AG09319 (cell line): ENCODE measurements around the gene DOHH.

ENCODE experiments used
- DNase-seq: peaks from one replicate; pipeline ENCODE4 v3.0.0-alpha.2; 2010; ENCODE audit warnings: low read depth; ENCODE audit errors: extremely low read depth
- TF ChIP-seq, protein P1 (sequence below): IDR thresholded peaks from 2 replicates; pipeline ENCODE4 v1.5.1; 2011; ENCODE audit warnings: low read depth, mild to moderate bottlenecking, inconsistent platforms, low read length, moderate library complexity

Gene DOHH

DNA sequence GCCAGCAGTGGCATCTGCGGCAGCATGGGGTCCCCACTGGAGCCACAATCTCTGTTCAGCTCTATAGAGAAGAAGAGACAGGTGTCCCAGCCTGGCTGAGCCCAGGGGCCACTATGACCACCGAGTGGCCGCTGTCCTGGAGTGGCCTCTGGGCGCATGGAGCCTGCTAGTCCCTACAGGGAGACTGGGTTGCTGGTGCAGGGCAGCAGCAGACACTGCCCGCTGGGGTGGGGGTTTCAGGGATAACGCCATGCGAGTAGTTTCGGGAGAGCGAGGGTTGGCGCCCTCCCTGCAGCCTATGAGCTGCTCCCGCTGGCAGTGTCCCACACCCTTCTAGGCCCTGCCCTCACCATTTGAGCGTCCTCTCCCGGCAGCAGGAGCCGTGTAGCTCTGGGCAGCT, 27.6 kb upstream of the DOHH start:
- TF ChIP-seq, protein P1, sequence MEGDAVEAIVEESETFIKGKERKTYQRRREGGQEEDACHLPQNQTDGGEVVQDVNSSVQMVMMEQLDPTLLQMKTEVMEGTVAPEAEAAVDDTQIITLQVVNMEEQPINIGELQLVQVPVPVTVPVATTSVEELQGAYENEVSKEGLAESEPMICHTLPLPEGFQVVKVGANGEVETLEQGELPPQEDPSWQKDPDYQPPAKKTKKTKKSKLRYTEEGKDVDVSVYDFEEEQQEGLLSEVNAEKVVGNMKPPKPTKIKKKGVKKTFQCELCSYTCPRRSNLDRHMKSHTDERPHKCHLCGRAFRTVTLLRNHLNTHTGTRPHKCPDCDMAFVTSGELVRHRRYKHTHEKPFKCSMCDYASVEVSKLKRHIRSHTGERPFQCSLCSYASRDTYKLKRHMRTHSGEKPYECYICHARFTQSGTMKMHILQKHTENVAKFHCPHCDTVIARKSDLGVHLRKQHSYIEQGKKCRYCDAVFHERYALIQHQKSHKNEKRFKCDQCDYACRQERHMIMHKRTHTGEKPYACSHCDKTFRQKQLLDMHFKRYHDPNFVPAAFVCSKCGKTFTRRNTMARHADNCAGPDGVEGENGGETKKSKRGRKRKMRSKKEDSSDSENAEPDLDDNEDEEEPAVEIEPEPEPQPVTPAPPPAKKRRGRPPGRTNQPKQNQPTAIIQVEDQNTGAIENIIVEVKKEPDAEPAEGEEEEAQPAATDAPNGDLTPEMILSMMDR = no peak
- DNase-seq = no peak

DNA sequence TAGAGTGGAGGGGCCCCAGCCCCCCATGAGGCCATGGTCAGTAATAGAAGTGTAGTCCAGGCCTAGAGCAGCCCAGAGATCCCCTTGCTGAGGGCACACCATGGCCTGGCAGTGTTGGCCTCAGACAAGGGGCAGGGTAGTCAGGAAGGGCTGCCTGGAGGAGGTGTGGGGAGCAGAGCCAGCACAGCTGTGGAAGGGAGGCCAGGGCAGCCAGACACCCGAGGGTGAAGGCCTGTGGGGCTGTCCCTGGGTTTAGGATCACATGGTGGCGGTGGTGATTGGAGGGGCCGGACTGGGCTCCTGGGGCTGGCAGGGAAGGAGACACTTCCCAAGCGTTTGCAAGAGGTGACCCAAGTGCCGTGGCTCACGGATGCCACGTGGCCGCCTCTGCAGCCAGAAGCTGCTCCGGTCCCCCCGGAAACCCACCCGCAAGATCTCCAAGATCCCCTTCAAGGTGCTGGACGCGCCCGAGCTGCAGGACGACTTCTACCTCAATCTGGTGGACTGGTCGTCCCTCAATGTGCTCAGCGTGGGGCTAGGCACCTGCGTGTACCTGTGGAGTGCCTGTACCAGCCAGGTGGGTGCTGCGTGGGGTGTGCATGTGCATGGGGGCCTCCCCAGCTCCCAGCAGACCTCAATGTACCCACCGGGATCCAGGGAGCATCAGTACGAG, 26.9 kb upstream of the DOHH start:
- TF ChIP-seq, protein P1 = no peak
- DNase-seq = no peak

DNA sequence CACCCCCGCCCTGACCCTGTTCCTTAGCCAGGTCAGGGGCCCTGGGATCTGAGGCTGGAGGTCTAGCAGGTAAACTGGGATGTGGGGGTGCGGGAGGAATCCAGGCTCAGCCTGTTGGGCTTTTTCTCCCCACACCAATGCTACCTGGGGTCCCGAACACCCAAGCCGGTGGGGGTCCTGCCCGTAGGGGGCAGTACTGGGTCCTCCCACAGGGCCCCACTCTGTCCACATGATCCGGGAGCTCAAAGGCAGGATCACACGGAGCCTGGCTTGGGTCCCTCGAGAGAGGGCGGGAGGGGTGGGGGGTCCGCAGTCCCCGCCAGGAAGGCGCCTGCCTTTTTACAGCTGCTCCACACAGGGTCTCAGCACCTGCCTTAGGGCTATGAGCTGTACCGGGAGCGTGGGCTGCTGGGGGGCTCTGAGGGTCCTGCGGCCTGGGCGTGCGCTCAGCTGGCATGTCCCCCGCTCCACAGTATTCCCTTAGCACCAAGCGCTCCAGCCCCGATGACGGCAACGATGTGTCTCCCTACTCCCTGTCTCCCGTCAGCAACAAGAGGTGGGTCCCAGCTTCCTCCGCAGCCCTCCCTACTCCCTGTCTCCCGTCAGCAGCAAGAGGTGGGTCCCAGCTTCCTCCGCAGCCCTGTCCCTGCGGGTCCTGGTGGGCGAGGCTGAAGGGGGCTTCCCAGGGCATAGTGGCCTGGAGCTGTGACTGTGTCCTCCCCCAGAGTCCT, 26.2 kb upstream of the DOHH start:
- DNase-seq = no peak
- TF ChIP-seq, protein P1 = no peak; the same call in 1 of the 2 replicates

DNA sequence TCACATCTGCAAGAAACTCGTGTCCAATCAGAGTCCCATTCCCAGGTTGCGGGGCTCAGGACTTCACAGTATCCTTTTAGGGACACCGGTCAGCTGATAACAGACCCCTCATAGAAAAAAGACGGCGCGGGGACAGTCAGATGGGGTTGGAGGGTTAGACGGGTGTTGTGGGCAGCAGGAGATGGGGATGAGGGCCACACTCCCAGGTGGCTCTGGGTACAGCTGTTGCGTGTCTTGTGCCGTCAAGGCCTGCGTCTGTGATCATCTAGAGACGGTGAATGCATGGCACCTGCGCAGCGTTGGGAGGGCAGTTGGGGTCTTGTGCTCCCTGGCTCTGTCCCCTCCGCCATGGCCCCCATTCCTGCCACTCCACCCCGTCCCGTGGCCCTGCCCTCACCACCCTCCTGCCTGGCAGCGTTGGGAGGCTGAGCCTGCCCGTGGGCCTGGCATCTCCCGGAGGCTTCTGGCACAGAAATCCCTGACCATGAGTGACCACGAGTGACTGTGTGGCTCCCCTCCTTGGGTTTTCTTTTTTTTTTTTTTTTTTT, 24.5 kb upstream of the DOHH start:
- no peak for DNase-seq
- TF ChIP-seq, protein P1 = no peak

DNA sequence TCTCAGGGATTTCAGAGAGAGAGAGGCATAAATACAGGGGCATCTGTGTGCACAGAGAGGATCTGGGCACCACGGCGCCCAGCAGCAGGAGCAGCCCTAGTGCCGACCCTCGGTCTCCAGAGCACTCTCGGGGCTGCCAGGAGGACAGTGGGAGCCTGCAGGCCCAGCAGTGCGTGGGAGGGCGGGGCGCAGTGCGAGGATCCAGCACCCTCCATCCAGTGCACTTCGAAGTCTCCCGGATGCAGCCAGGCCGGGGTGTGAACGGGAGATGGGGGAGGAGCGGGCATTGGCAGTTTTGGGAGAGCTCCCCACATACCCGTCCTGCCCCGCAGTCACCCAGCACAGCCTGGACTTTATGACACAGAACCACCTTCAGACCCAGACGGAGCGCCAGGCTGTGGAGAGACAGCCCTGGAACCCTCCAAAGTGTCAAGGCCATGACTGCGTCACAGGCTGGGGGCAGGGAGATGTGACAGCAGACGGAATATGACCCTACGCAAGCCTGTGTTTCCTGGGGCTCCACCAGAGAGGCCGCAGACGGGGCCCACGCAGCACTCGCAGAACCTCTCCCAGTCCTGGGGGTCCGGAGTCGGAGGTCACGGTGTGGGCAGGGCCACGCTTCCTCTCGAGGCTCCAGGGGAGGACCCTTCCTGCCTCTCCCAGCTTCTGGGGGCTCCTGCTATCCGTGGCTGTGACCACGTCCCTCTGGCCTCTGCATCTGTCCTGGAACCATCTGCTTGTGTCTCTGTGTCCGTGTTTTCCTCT, 23.8 kb upstream of the DOHH start:
- no peak for DNase-seq
- TF ChIP-seq, protein P1 = no peak

DNA sequence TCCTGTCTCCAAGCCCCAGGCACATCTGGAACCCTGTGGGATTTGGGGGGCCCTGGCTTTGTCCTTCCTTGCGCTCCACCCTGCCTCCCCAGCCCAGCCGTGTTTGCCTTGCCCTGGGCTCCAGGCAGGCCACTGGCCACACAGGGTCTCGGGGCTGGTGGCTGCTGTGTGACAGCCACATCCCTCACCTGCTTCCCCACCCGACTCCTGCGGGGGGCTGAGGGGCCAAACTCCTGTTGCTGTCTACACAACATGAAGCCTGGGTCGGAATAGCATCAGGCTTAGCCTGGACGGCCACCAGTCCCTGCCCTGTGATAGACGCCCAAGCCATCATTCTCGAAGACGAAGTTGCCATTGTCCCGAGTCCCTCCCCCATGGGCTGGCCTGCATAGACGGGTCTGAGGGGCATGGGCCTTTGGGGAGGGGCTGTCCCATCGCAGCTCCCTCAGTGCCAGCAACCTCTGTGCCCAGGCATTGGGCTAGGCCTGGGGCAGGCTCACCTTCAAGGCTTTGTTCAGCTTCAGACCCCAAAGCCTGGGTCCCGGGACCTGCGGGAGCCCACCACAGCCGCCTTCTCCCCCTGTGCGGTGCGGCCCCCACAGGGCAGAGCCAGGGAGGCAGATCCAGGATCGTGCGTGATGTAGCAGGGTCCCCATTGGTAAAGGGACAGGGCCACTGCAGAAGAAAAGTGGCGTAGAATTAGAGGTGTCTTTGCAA, 23.0 kb upstream of the DOHH start:
- no peak for DNase-seq
- TF ChIP-seq, protein P1 = no peak
